Measurements from ENCODE around the gene GRB10.
"Not testable (repeated sequence)": the region's sequence is repeated elsewhere in the genome, so short reads cannot be mapped to it uniquely, and the experiment has no call there.

Gene GRB10

GRCh38 chr7:50565977-50566376 is 216.7 kb downstream of the GRB10 start:
- DNase-seq = no peak

- no peak for DNase-seq
Measured at GRCh38 chr7:50565559-50565916, 217.2 kb downstream of the GRB10 start.

- DNase-seq = no peak
Measured at GRCh38 chr7:50564640-50565558, 217.8 kb downstream of the GRB10 start, which contains the start of gene DDC. Gene DDC, minus strand, starts transcription at chr7:50565405. Its CDS starts 21,320 bp downstream, at chr7:50544085.

- DNase-seq = no peak
Measured at GRCh38 chr7:50564171-50564570, 218.5 kb downstream of the GRB10 start.

- no peak for DNase-seq
Measured at GRCh38 chr7:50562136-50562535, 220.6 kb downstream of the GRB10 start.

GRCh38 chr7:50560865-50561351 is 221.8 kb downstream of the GRB10 start:
- DNase-seq = peak; percentile 38

- DNase-seq = no peak
Measured at GRCh38 chr7:50559881-50560280, 222.8 kb downstream of the GRB10 start.

GRCh38 chr7:50558294-50559053 is 224.2 kb downstream of the GRB10 start:
- no peak for DNase-seq

GRCh38 chr7:50557099-50557498 is 225.6 kb downstream of the GRB10 start:
- DNase-seq = no peak

GRCh38 chr7:50556247-50556991 is 226.3 kb downstream of the GRB10 start:
- no peak for DNase-seq

- no peak for DNase-seq
Measured at GRCh38 chr7:50555594-50556140, 227.0 kb downstream of the GRB10 start.

- DNase-seq = no peak
Measured at GRCh38 chr7:50554431-50555322, 228.0 kb downstream of the GRB10 start.

- no peak for DNase-seq
Measured at GRCh38 chr7:50553973-50554372, 228.7 kb downstream of the GRB10 start.

- no peak for DNase-seq
Measured at GRCh38 chr7:50552921-50553320, 229.8 kb downstream of the GRB10 start.

GRCh38 chr7:50552139-50552538 is 230.6 kb downstream of the GRB10 start:
- DNase-seq = no peak

GRCh38 chr7:50545613-50546012 is 237.1 kb downstream of the GRB10 start:
- not testable (repeated sequence) for DNase-seq

GRCh38 chr7:50544992-50545391 is 237.7 kb downstream of the GRB10 start:
- DNase-seq = no peak

- DNase-seq = no peak
Measured at GRCh38 chr7:50543776-50544442, 238.8 kb downstream of the GRB10 start.

GRCh38 chr7:50542132-50542531 is 240.6 kb downstream of the GRB10 start:
- DNase-seq = no peak

- DNase-seq = no peak
Measured at GRCh38 chr7:50540785-50541579, 241.7 kb downstream of the GRB10 start.

Measured in NCI-H1694 (cell line).